ENCODE measurements around the gene CDKAL1.

Gene CDKAL1

DNA sequence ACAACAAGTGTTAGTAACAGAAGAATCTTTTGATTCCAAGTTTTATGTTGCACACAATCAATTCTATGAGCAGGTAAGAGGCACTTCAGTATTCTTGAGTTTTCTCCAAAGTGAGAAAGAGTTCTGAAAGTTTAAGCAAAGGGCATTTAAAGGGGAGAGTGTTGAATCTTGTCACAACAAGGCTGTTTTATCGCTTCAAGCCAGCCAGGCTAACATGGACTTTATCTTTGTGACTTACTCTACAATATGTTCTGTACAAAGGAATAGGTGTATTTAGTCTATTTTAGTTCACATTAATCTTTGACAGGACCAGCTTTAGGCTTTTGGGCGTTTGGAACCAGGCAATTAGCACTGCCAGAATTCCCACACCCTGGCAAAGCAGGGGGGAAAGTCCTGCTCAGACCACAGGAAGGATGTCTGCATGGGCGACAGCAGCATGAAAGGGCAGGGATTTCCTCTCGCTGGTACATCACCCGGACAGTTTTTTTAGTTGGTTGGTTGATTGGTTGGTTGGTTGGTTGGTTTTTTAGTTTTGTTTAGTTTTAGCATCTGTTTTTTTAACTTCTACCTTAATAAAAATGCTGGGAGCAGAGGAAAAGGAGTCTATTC is 663.9 kb downstream of the CDKAL1 start:
- H3K27me3 Mint-ChIP-seq (ENCODE audit: low read depth) = no peaks in the 10 kb centered on the region
- H3K9me3 Mint-ChIP-seq = peaks cover 3% of the 10 kb centered on the region
- H3K36me3 Mint-ChIP-seq (ENCODE audit: low read depth) = peaks cover 17% of the 10 kb centered on the region
- no peak overlapping the region for H3K4me3 Mint-ChIP-seq
- no peak for DNase-seq (ENCODE audit: low spot score)
- H3K27ac Mint-ChIP-seq = no peak overlapping the region
- H3K4me1 Mint-ChIP-seq (ENCODE audit: low read depth) = peaks cover 6% of the 10 kb centered on the region

DNA sequence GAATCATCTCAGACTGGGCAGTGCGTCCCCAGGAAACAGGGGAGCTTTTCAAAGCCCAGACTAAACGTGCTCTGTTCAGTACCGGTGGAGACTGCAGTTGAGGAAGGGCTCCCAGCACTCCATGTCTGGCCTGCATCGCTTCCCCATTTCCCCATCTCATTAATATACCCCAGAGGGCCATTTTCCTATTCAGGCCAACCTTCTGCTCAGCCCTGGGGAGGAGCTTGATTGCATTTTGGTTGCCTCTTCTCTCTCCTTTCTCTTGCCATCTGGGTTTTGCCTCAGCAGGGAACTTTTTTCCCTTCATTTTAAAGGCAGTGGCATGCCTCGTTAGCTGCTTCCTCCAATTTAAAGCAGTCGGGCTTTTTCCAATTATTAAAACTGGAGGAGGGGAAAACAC is 665.0 kb downstream of the CDKAL1 start:
- DNase-seq (ENCODE audit: low spot score) = no peak
- Mint-ChIP-seq H3K36me3 (ENCODE audit: low read depth) (peaks cover 14% of the 10 kb centered on the region), H3K27me3 (ENCODE audit: low read depth) (no peaks in the 10 kb centered on the region), H3K4me3 (no peak overlapping the region), H3K4me1 (ENCODE audit: low read depth) (peaks cover 3% of the 10 kb centered on the region), H3K27ac (no peak overlapping the region), H3K9me3 (peaks cover under 1% of the 10 kb centered on the region)

DNA sequence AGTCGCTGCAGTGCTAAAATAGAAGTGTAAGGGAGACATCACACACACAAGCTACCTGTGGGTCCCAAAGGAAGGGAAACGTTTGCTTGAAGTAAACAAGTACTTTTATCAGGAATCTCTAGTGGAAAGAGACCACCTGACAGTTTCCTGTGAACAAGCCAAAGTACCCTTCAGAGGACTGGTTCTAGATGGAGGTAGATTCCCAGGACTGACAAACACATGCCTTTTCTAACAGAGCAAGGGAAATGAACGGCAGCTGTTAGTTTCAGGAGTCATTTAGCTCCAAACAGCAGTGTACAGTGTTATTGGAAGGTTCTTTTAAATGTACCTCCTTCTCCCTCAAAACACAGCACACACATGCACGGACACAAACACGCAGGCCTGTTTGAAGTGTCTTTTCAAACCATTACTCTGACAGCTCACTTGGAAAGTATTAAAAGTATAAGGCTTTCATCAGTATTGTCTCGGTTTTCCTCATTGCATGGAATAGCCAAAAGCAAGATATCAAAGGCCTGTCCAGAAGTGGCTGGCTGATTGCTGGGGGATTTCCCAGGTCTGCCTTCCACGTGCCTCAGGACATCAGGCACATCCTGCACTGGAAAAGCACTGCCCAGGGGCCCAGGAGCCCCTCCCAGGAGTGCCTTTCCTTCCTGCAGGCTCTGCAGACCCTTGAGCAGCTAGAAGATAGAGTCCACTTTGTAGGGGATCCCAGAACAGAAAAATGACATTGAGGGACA is 666.0 kb downstream of the CDKAL1 start:
- H3K27ac Mint-ChIP-seq = no peak overlapping the region
- no peak overlapping the region for H3K4me3 Mint-ChIP-seq
- H3K9me3 Mint-ChIP-seq = no peaks in the 10 kb centered on the region
- DNase-seq (ENCODE audit: low spot score) = no peak
- H3K27me3 Mint-ChIP-seq (ENCODE audit: low read depth) = no peaks in the 10 kb centered on the region
- peaks cover 3% of the 10 kb centered on the region for H3K4me1 Mint-ChIP-seq (ENCODE audit: low read depth)
- peaks cover 13% of the 10 kb centered on the region for H3K36me3 Mint-ChIP-seq (ENCODE audit: low read depth)

DNA sequence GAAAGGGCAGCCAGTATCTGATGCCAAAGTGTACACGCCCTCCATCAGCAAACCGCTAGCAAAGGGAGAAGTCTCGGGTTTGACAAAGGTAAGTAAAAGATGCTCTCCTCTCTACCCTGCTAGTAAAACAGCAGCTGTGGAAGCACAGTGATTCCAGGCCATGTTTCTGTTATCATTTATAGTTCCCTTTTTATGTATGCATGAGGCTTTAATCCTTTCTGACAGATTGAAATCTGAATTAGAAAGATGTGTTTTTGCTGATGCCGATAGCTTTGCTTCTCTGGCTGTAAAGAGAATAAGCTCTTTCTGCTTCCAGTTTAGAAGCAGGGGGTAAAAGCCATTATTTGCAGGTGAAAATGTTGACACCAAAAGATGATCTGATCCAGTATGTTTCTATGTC is 666.9 kb downstream of the CDKAL1 start:
- no peaks in the 10 kb centered on the region for H3K9me3 Mint-ChIP-seq
- DNase-seq (ENCODE audit: low spot score) = no peak
- H3K27me3 Mint-ChIP-seq (ENCODE audit: low read depth) = no peaks in the 10 kb centered on the region
- peaks cover 14% of the 10 kb centered on the region for H3K36me3 Mint-ChIP-seq (ENCODE audit: low read depth)
- H3K27ac Mint-ChIP-seq = no peak overlapping the region
- peaks cover 3% of the 10 kb centered on the region for H3K4me1 Mint-ChIP-seq (ENCODE audit: low read depth)
- no peak overlapping the region for H3K4me3 Mint-ChIP-seq

DNA sequence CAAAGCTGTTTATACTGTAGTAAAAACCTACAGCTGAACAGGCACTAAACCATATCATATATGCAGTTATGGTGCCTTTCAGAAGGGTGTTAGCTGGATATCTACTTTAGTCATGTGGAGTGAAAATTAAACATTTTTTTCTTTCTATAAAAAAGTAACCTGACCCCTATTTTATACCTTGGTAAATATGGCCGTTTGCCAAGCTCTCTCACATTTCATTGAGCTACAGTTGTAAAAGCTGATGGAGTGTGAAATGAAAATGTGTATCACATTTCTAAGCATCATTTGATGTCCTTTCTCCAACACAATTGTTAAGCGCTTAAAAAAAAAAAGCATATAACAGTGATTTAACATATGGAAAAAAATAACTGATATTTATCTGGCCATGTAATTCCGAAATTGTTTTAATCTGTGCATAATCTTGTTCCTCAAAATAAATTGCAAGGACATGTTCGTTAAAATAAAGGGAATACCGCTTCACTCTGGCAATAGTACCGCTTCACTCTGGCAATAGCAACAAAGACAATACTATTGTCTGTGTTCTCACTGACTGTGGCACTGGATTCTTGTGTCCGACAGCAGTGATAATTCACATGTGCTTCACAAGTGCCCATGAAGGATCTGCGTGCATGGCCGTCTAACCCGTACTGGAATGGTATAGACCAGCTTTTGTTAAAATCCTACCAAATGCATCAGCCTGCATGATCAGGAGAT is 667.5 kb downstream of the CDKAL1 start:
- no peak for DNase-seq (ENCODE audit: low spot score)
- H3K4me1 Mint-ChIP-seq (ENCODE audit: low read depth) = peaks cover 3% of the 10 kb centered on the region
- H3K9me3 Mint-ChIP-seq = no peaks in the 10 kb centered on the region
- no peak overlapping the region for H3K4me3 Mint-ChIP-seq
- H3K27me3 Mint-ChIP-seq (ENCODE audit: low read depth) = no peaks in the 10 kb centered on the region
- peaks cover 18% of the 10 kb centered on the region for H3K36me3 Mint-ChIP-seq (ENCODE audit: low read depth)
- H3K27ac Mint-ChIP-seq = no peak overlapping the region

DNA sequence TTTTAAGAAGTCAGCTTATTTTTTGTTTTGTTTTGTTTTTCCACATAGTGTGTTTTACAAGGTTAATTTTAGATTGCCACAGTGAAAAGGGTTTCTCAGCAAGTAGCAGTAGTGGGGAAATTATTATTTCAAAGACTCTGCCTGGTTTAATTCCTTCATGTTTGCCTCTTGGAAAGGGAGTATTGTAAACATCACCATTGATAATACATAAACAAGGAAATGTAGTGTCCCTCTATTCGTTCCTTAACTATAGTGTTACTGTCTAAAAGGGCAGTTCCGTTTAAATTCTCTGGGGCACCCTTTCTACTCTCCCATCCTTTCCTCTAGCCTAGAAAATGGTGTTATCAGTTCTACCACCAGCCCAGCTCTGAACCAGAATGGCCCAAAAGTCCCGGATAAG is 668.3 kb downstream of the CDKAL1 start:
- no peak for DNase-seq (ENCODE audit: low spot score)
- peaks cover 18% of the 10 kb centered on the region for H3K36me3 Mint-ChIP-seq (ENCODE audit: low read depth)

DNA sequence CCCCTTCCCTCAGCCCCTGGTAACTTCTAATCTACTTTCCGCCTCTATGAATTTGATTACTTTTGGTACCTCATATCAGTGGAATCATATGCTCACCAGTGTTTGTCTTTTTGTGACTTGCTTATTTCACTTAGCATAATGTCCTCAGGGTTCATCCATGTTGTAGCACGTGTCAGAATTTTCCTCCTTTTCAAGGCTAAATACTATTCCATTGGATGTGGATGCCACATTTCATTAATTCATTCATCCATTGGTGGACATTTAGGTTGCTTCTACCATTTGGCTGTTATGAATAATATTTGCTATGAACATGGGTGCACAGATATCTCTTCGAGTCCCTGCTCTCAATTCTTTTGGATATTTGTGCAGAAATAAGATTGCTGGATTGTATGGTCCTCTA is 670.7 kb downstream of the CDKAL1 start:
- H3K4me3 Mint-ChIP-seq = no peak overlapping the region
- H3K27ac Mint-ChIP-seq = no peak overlapping the region
- no peaks in the 10 kb centered on the region for H3K9me3 Mint-ChIP-seq
- no peaks in the 10 kb centered on the region for H3K27me3 Mint-ChIP-seq (ENCODE audit: low read depth)
- H3K4me1 Mint-ChIP-seq (ENCODE audit: low read depth) = no peaks in the 10 kb centered on the region
- no peak for DNase-seq (ENCODE audit: low spot score)
- H3K36me3 Mint-ChIP-seq (ENCODE audit: low read depth) = peaks cover 10% of the 10 kb centered on the region

More for the DNA sequence above, 668.3 kb downstream of the CDKAL1 start:
- Mint-ChIP-seq H3K27ac (no peak overlapping the region), H3K27me3 (ENCODE audit: low read depth) (no peaks in the 10 kb centered on the region), H3K4me1 (ENCODE audit: low read depth) (peaks cover 3% of the 10 kb centered on the region), H3K4me3 (no peak overlapping the region), H3K9me3 (no peaks in the 10 kb centered on the region)

DNA sequence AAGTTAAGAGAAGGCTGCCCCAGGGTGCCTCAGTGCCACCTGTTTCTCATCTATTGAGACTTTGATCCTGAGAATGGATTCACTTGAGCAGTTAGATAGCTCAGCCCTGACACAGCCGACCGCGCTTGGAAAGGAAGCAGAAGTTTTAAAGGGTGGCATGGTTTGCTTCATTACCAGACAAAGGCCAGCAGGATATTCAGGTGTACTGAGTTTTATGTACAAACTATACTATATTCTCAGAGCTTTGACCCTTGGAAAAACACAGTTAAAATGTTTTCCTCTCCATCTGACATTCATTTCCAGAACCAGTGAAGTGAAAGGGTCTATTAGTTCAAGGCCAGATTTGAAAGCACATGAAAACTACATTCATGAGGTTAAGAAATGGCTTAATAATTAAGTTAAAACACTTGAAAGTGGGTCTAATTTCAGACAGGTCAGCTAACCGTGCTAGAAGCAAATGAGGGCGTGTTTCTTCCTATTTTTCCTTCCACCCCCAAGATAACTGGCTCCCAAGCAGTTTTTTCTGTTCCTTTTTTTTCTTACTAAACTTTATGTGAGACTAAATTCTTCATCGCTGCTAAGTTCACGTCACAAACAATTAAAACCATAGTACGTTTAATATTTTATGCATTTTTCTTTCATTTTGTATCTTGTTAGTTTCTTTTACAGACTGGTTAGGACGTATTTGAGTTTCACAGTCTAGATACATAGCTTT is 674.0 kb downstream of the CDKAL1 start:
- peaks cover 10% of the 10 kb centered on the region for H3K36me3 Mint-ChIP-seq (ENCODE audit: low read depth)
- H3K27me3 Mint-ChIP-seq (ENCODE audit: low read depth) = no peaks in the 10 kb centered on the region
- no peaks in the 10 kb centered on the region for H3K4me1 Mint-ChIP-seq (ENCODE audit: low read depth)
- H3K4me3 Mint-ChIP-seq = no peak overlapping the region
- no peak for DNase-seq (ENCODE audit: low spot score)
- H3K27ac Mint-ChIP-seq = no peak overlapping the region
- no peaks in the 10 kb centered on the region for H3K9me3 Mint-ChIP-seq

DNA sequence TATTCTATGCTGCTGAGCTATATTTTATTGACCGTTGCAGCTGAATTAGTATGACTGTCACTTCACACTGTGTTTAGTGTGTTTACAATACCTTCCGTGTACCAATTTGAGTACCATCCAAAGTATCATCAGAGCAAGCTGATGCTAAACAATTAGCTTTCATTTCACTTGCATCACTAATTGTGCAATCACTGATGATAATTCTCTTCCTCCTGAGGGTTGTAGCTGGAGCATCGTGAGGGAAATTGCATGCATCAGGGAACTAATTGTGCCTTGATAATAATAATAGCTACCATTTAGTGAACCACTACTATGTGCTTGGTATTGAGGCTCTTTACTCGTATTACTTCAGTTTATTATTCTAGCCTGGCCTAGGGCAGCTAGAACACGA is 674.5 kb downstream of the CDKAL1 start:
- H3K4me1 Mint-ChIP-seq (ENCODE audit: low read depth) = no peaks in the 10 kb centered on the region
- peaks cover 10% of the 10 kb centered on the region for H3K36me3 Mint-ChIP-seq (ENCODE audit: low read depth)
- H3K27me3 Mint-ChIP-seq (ENCODE audit: low read depth) = no peaks in the 10 kb centered on the region
- no peak overlapping the region for H3K4me3 Mint-ChIP-seq
- no peak overlapping the region for H3K27ac Mint-ChIP-seq
- no peaks in the 10 kb centered on the region for H3K9me3 Mint-ChIP-seq
- no peak for DNase-seq (ENCODE audit: low spot score)

DNA sequence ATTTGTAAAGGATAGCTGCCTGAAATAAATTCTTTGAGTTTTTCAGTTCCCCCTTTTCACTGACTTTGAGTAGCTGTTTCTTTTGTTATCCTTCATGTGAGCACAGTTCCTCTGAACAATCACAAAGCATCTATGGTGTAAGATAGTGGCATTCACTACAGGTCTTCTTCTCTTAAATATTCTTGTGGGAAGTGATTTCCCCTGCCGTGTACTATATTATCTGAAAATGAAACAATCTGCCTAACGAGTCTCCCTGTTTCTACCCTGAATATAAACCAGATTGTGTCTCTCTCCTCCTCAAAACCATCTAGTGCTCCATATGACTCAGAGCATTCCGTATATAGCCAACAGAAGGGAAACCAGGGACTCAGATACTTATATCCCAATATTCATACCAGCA is 679.2 kb downstream of the CDKAL1 start:
- H3K9me3 Mint-ChIP-seq = no peaks in the 10 kb centered on the region
- H3K27ac Mint-ChIP-seq = no peak overlapping the region
- H3K4me3 Mint-ChIP-seq = no peak overlapping the region
- no peak for DNase-seq (ENCODE audit: low spot score)
- H3K36me3 Mint-ChIP-seq (ENCODE audit: low read depth) = peaks cover 5% of the 10 kb centered on the region
- no peaks in the 10 kb centered on the region for H3K4me1 Mint-ChIP-seq (ENCODE audit: low read depth)
- H3K27me3 Mint-ChIP-seq (ENCODE audit: low read depth) = no peaks in the 10 kb centered on the region

DNA sequence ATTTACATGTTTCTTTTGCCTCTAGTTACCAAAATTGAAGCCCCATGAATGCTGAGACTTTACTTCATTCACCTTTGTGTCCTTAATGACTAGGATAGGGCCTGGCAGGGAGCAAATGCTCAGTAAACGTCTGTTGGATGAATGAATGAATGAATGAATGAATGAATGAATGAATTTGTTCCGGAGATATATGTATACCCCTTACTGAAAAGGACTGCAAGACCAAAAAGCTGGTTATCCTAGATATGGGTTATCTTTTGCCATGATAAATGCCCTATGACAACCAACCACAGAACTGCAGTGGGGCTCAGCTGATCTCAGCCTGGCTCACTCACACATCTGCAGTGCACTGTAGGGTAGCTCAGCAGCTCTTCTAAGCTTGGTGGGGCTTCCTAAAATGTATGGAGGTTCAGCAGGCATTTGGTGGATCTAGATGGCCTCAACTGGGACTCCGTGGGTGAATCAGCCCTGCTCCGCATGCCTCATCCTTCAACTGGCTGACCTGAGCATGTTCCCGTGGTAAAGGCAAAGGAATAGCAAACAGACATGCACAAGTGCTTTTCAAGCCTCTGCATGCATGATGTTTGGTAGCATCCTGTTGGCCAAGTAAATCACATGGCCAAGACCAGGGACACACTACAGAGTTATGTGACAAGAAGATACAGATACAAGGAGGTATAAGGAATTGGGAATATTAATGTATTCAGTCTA is 680.6 kb downstream of the CDKAL1 start:
- Mint-ChIP-seq H3K4me3 (no peak overlapping the region), H3K9me3 (no peaks in the 10 kb centered on the region), H3K27ac (no peak overlapping the region), H3K4me1 (ENCODE audit: low read depth) (no peaks in the 10 kb centered on the region), H3K27me3 (ENCODE audit: low read depth) (no peaks in the 10 kb centered on the region), H3K36me3 (ENCODE audit: low read depth) (peaks cover 5% of the 10 kb centered on the region)
- DNase-seq (ENCODE audit: low spot score) = no peak

DNA sequence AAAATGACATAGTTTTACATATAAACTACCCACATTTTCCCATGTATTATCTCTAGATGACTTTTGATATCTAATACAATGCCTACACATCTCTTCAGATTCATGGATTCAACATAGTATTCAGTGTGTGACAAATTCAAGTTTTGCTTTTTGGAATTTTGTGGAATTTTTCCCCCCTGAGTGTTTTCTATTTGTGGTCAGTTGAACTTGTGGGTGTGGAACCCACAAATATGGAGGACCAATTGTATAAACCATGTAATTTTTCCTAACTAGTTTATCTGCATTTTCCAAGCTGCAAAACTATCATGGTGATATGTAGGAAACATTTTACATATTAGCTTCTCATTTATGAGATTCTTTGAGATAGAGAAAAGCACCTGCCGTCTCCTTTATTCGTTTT is 685.0 kb downstream of the CDKAL1 start:
- H3K9me3 Mint-ChIP-seq = no peaks in the 10 kb centered on the region
- no peak overlapping the region for H3K4me3 Mint-ChIP-seq
- no peak overlapping the region for H3K27ac Mint-ChIP-seq
- H3K4me1 Mint-ChIP-seq (ENCODE audit: low read depth) = no peaks in the 10 kb centered on the region
- no peaks in the 10 kb centered on the region for H3K36me3 Mint-ChIP-seq (ENCODE audit: low read depth)
- no peak for DNase-seq (ENCODE audit: low spot score)
- no peaks in the 10 kb centered on the region for H3K27me3 Mint-ChIP-seq (ENCODE audit: low read depth)

DNA sequence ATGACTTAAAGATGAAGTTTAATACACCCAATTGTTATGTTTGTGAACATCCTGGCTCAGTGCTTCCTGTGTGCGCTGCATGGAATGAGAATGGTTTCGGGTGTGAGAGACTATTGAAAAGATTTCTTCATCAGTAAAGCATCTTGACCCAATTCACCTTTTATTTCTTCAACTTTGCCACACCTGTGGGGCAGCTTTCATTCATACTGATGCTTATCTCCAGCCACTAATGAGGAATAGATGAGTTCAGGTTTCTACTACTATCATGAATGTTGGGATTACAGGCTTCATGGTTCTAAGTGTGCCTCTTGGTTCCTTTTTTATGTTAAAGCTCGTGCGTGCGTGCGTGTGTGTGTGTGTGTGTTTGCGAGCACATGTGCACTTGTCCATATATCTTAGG is 685.6 kb downstream of the CDKAL1 start:
- H3K4me1 Mint-ChIP-seq (ENCODE audit: low read depth) = no peaks in the 10 kb centered on the region
- no peak overlapping the region for H3K4me3 Mint-ChIP-seq
- no peaks in the 10 kb centered on the region for H3K27me3 Mint-ChIP-seq (ENCODE audit: low read depth)
- no peak for DNase-seq (ENCODE audit: low spot score)
- no peak overlapping the region for H3K27ac Mint-ChIP-seq
- no peaks in the 10 kb centered on the region for H3K9me3 Mint-ChIP-seq
- H3K36me3 Mint-ChIP-seq (ENCODE audit: low read depth) = no peaks in the 10 kb centered on the region

Measured in T-helper 2 cell treated with Interferon-gamma antibody and Interleukin-4, amounts not matched to agents 5 μg/mL and 100 μg/mL, for 36 hours (primary cell).